Lower lobe of right lung (tissue), 2 donors: ENCODE measurements around the gene KRT32. TPM values are rescaled to one million over a fixed set of nuclear protein-coding genes. Genes with fewer than 3 reads are reported as not detected.

Experiments
- ATAC-seq, 2 donors: fragments of 200-7000 bp; cut with Tn5 transposase; one replicate each; pipeline ENCODE4 v1.9.1; 2020 to 2022; ENCODE audit warnings: mild to moderate bottlenecking in 2 of 2, moderate library complexity in 2 of 2
- DNase-seq: peaks from one replicate; pipeline ENCODE4 v3.0.0-alpha.2; 2020
- H3K27ac ChIP-seq: fragments of 200-600 bp; one replicate; pipeline ENCODE4 v1.8.0; 2022
- H3K27me3 ChIP-seq: fragments of 200-600 bp; one replicate; pipeline ENCODE4 v1.8.0; 2022; ENCODE audit warnings: low read depth
- H3K36me3 ChIP-seq: fragments of 200-600 bp; one replicate; pipeline ENCODE4 v1.8.0; 2022; ENCODE audit warnings: mild to moderate bottlenecking
- H3K4me1 ChIP-seq: fragments of 200-600 bp; one replicate; pipeline ENCODE4 v1.8.0; 2022
- H3K4me3 ChIP-seq: fragments of 200-600 bp; one replicate; pipeline ENCODE4 v1.8.0; 2022; ENCODE audit warnings: mild to moderate bottlenecking
- H3K9me3 ChIP-seq: fragments of 200-600 bp; one replicate; pipeline ENCODE4 v1.8.0; 2022
- CTCF ChIP-seq: fragments of 200-600 bp; IDR thresholded peaks from one replicate; pipeline ENCODE4 v1.8.0; 2022; ENCODE audit warnings: antibody characterized with exemption, mild to moderate bottlenecking
- intact Hi-C: fragments of 100-400 bp; cut with DNase I; formaldehyde crosslinking; loops from one replicate; pipeline ENCODE4 v1.11.0; 2022
- total RNA-seq: library from RNA; stranded (reverse); fragmentation: NEBNext Ultra II Directional; extraction: Animal tissue kit (Norgen Biotek cat#: 25700); gene quantifications from one replicate; pipeline ENCODE4 v1.2.1, GENCODE V29; 2021
- donor health status: DM: no; HTN: yes; CAD: no; lungs with severe emphysema.

Gene KRT32
- total RNA-seq, 1 donor from 2014 or later = not detected

GRCh38 chr17:41491476-41491875, 24.3 kb upstream of the KRT32 start:
- DNase-seq (no peak), ATAC-seq (no peak)
- Histone ChIP-seq H3K27me3 (no peaks in the 10 kb centered on the region), H3K4me1 (peaks cover 10% of the 10 kb centered on the region), H3K4me3 (no peak overlapping the region), H3K9me3 (no peaks in the 10 kb centered on the region), H3K36me3 (no peaks in the 10 kb centered on the region), H3K27ac (no peak overlapping the region)
- TF ChIP-seq CTCF = no peak
- intact Hi-C loops = no loop called here

- DNase-seq (no peak), ATAC-seq (no peak)
- H3K9me3 ChIP-seq = no peaks in the 10 kb centered on the region
- H3K4me1 ChIP-seq = peaks cover 10% of the 10 kb centered on the region
- no peak for TF ChIP-seq CTCF
- no peaks in the 10 kb centered on the region for H3K36me3 ChIP-seq
- H3K27ac ChIP-seq = no peak overlapping the region
- intact Hi-C loops = no loop called here
- no peak overlapping the region for H3K4me3 ChIP-seq
- no peaks in the 10 kb centered on the region for H3K27me3 ChIP-seq
Measured at GRCh38 chr17:41490000-41490990, 23.1 kb upstream of the KRT32 start.

GRCh38 chr17:41489531-41489930, 22.3 kb upstream of the KRT32 start, which contains the start of gene KRT36:
TSS of gene KRT36 (minus strand) at chr17:41489910. CDS start at chr17:41489864, 46 bp downstream.
- TF ChIP-seq CTCF = no peak
- intact Hi-C loops = no loop called here
- Histone ChIP-seq H3K36me3 (no peaks in the 10 kb centered on the region), H3K4me3 (no peak within 1 kb of the TSS), H3K27me3 (no peaks in the 10 kb centered on the region), H3K9me3 (no peaks in the 10 kb centered on the region), H3K4me1 (peaks cover 10% of the 10 kb centered on the region), H3K27ac (no peak within 1 kb of the TSS)
- no peak for DNase-seq
- no peak for ATAC-seq

GRCh38 chr17:41486809-41487530, 19.8 kb upstream of the KRT32 start:
- Histone ChIP-seq H3K27me3 (no peaks in the 10 kb centered on the region), H3K36me3 (no peaks in the 10 kb centered on the region), H3K4me1 (no peaks in the 10 kb centered on the region), H3K27ac (no peak overlapping the region), H3K4me3 (no peak overlapping the region), H3K9me3 (no peaks in the 10 kb centered on the region)
- intact Hi-C loops = no loop called here
- TF ChIP-seq CTCF = peak; percentile 63
- ATAC-seq = peak; percentile 57 to 77
- peak; percentile 81 for DNase-seq

- Histone ChIP-seq H3K4me3 (no peak overlapping the region), H3K36me3 (no peaks in the 10 kb centered on the region), H3K27me3 (no peaks in the 10 kb centered on the region), H3K4me1 (no peaks in the 10 kb centered on the region), H3K9me3 (no peaks in the 10 kb centered on the region), H3K27ac (no peak overlapping the region)
- TF ChIP-seq CTCF = no peak
- DNase-seq (no peak), ATAC-seq (no peak)
- intact Hi-C loops = no loop called here
Measured at GRCh38 chr17:41486316-41486715, 19.1 kb upstream of the KRT32 start.
